SU-DHL-6 (cell line): ENCODE results near the gene AMBP.

Source experiments
- H2AFZ ChIP-seq: fragments of 200-600 bp; sonication (generic); 2 replicates; pipeline ENCODE4 v1.6.1; 2014; ENCODE audit warnings: low read depth, mild to moderate bottlenecking, moderate library complexity, mixed read lengths, antibody characterized with exemption, low read length; ENCODE audit not compliant: severe bottlenecking
- H3F3A ChIP-seq: fragments of 200-600 bp; shearing (Covaris generic); 2 replicates; pipeline ENCODE4 v1.6.0; 2016; ENCODE audit warnings: antibody characterized with exemption, mild to moderate bottlenecking; ENCODE audit not compliant: insufficient read depth
- H3K27ac ChIP-seq: fragments of 200-600 bp; sonication (generic); 2 replicates; pipeline ENCODE4 v1.5.1; 2016; ENCODE audit warnings: low read depth, mild to moderate bottlenecking, low read length, moderate library complexity, mixed read lengths
- H3K27me3 ChIP-seq: fragments of 200-600 bp; sonication (generic), shearing (Covaris generic); 2 replicates; pipeline ENCODE4 v1.6.0; 2014; ENCODE audit warnings: mild to moderate bottlenecking, low read length
- H3K36me3 ChIP-seq: fragments of 200-600 bp; sonication (generic); 2 replicates; pipeline ENCODE4 v1.6.1; 2014; ENCODE audit warnings: mild to moderate bottlenecking, low read length, mixed read lengths
- H3K4me2 ChIP-seq: fragments of 300-600, 200-600 bp; shearing (Covaris generic), sonication (generic); 2 replicates; pipeline ENCODE4 v1.6.0; 2014; ENCODE audit warnings: low read length, low read depth, mild to moderate bottlenecking; ENCODE audit not compliant: poor library complexity, severe bottlenecking
- H3K4me3 ChIP-seq: fragments of 200-600 bp; sonication (generic); 2 replicates; pipeline ENCODE4 v1.5.1; 2014; ENCODE audit warnings: antibody characterized with exemption, low read length, mild to moderate bottlenecking, mixed read lengths; ENCODE audit not compliant: insufficient read depth, poor library complexity, severe bottlenecking
- H3K79me2 ChIP-seq: fragments of 200-600 bp; sonication (generic); 2 replicates; pipeline ENCODE4 v1.6.1; 2014; ENCODE audit warnings: mild to moderate bottlenecking, low read length, moderate library complexity; ENCODE audit not compliant: insufficient read depth
- H3K9ac ChIP-seq: fragments of 200-600 bp; sonication (generic); 2 replicates; pipeline ENCODE4 v1.7.0; 2014; ENCODE audit warnings: mild to moderate bottlenecking, low read length
- H3K9me2 ChIP-seq: fragments of 200-600 bp; sonication (generic); replicated peaks from 2 replicates; pipeline ENCODE4 v1.6.1; 2014; ENCODE audit warnings: low read length; ENCODE audit not compliant: insufficient read depth
- H3K9me3 ChIP-seq: fragments of 200-600 bp; sonication (generic); 2 replicates; pipeline ENCODE4 v1.6.1; 2014; ENCODE audit warnings: low read length, mixed read lengths; ENCODE audit not compliant: insufficient read depth
- H4K20me1 ChIP-seq: fragments of 200-600 bp; sonication (generic); 2 replicates; pipeline ENCODE4 v1.6.1; 2014; ENCODE audit warnings: low read depth, mild to moderate bottlenecking, antibody characterized with exemption, low read length, moderate library complexity, mixed read lengths
- CTCF ChIP-seq: fragments of 200-600 bp; sonication (generic); IDR thresholded peaks from one replicate; pipeline ENCODE4 v1.5.1; 2017; ENCODE audit warnings: antibody characterized with exemption, mild to moderate bottlenecking, low read length, moderate library complexity; ENCODE audit not compliant: insufficient read depth, poor library complexity, severe bottlenecking
- EZH2phosphoT487 ChIP-seq: fragments of 200-600 bp; sonication (generic), shearing (Covaris generic); conservative IDR thresholded peaks from 2 replicates; pipeline ENCODE4 v1.6.1; 2018; ENCODE audit warnings: mild to moderate bottlenecking, antibody characterized with exemption, low read length, moderate library complexity, mixed read lengths

The AMBP gene

DNA sequence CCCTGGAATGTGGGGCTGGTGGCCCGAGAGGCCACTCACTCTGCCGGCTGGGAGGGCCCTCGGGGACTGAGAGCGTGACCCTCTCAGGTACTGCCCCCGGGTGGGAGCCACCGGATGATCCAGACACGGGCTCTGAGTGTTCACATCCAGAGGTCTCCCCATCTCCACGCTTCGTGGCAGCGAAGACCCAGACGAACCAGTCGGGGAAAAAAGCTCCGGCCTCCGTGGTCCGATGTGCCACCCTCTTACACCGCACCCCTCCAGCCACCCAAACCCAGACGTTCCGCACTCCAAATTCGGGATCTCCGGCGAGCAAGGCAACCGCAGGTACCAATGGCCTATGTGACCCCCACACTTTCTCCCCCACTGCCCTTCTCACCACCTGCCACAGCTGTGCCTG is 49.5 kb downstream of the AMBP start:
- no peaks in the 10 kb centered on the region for H3K27me3 ChIP-seq
- H3K27ac ChIP-seq: no peak overlapping the region
- no peak overlapping the region for H3K9ac ChIP-seq
- no peaks in the 10 kb centered on the region for H4K20me1 ChIP-seq
- no peak overlapping the region for H3K4me2 ChIP-seq
- no peak overlapping the region for H2AFZ ChIP-seq
- no peaks in the 10 kb centered on the region for H3K9me2 ChIP-seq
- TF ChIP-seq EZH2phosphoT487 (no peak), CTCF (no peak)
- H3K4me3 ChIP-seq: no peak overlapping the region
- no peaks in the 10 kb centered on the region for H3K36me3 ChIP-seq
- H3F3A ChIP-seq: no peaks in the 10 kb centered on the region
- no peaks in the 10 kb centered on the region for H3K79me2 ChIP-seq
- peaks cover 7% of the 10 kb centered on the region; the same call in 1 of the 2 replicates for H3K9me3 ChIP-seq

DNA sequence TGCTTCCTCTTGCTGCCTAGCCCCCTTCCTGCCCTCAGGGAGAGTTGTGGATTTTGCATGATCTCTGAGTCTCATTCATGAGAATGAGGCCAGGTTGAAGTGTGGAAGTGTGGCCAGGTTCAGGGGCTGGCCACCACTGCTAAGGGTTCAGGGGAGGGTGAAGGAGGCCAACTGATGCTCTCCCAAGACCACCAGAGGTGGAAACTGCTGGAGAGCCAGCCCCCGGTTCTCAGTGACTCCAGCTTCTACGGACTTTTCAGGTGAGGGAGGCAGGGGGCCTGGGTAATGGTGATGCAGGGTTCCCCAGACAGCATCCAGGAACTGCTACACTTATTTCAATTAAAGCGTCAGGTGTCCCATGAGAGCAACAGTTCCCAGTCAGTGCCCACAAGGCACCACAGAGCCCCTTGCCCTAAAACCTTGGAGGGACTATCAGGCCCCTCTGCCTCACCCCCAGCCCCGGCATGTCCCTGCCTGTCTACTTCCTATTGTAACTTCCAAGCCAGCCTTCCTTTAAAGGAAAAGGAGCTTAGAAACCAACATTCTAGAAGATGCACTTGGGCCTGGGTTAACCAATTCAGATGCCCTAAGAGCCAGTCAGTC is 50.1 kb downstream of the AMBP start:
- no peaks in the 10 kb centered on the region for H3F3A ChIP-seq

DNA sequence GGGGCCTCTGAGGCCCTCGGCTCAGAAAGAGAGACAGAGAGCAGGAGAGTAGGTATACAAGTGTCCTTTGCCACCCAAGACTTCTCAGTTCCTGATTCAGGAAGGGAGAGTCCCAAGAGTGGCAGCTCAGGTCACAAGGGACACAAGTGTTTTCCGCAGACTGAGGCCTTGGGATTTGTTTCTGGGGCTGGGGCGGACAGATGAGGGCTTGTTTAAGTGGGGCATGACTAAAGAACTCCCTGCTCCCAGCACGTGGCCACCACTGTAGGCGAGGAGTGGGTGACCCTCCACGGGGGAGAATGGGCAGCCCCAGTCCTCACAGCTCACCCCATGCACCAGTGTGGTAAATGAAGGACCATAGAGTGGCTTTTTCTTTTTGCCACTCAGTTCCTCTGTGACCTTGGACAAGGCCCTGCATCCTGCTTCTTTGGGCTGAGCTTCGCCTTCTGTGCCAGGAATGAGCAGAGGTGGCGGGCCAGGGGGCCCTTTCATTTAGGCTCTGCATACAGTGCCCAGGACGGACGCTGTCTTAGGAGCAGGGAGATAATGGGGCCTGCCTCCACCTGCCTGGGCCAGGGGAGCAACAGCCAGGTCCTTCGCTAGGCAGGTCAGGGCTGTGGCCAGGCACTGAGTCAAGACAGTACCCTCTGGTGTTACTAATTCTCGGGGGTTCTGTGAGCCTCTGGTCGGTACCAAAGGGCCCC is 50.8 kb downstream of the AMBP start:
- Histone ChIP-seq H4K20me1 (no peaks in the 10 kb centered on the region), H3F3A (no peaks in the 10 kb centered on the region), H3K9ac (no peak overlapping the region), H3K4me2 (no peak overlapping the region), H3K27me3 (no peaks in the 10 kb centered on the region), H3K9me2 (no peaks in the 10 kb centered on the region), H3K36me3 (no peaks in the 10 kb centered on the region), H2AFZ (no peak overlapping the region), H3K79me2 (no peaks in the 10 kb centered on the region), H3K9me3 (peaks cover 10% of the 10 kb centered on the region; the same call in 1 of the 2 replicates), H3K4me3 (no peak overlapping the region), H3K27ac (no peak overlapping the region)
- no peak for TF ChIP-seq CTCF
- TF ChIP-seq EZH2phosphoT487: no peak

More for the DNA sequence above, 50.1 kb downstream of the AMBP start:
- TF ChIP-seq EZH2phosphoT487 (no peak), CTCF (no peak)
- Histone ChIP-seq H3K9me2 (no peaks in the 10 kb centered on the region), H3K4me3 (no peak overlapping the region), H3K36me3 (no peaks in the 10 kb centered on the region), H4K20me1 (no peaks in the 10 kb centered on the region), H3K27ac (no peak overlapping the region), H3K79me2 (no peaks in the 10 kb centered on the region), H2AFZ (no peak overlapping the region), H3K27me3 (no peaks in the 10 kb centered on the region), H3K9ac (no peak overlapping the region), H3K9me3 (peaks cover 10% of the 10 kb centered on the region; the same call in 1 of the 2 replicates), H3K4me2 (no peak overlapping the region)
